SK-N-MC (cell line): ENCODE data around the gene RALA.
"Not testable (repeated sequence)": the region's sequence is repeated elsewhere in the genome, so short reads cannot be mapped to it uniquely, and the experiment has no call there.

Experiments
- EZH2 ChIP-seq: fragments of 200-600 bp; sonication (generic); IDR thresholded peaks from one replicate; pipeline ENCODE4 v1.6.1; 2017; ENCODE audit warnings: antibody characterized with exemption
- FOXP2 ChIP-seq: optimal IDR thresholded peaks from 2 replicates; pipeline ENCODE3; 2011; ENCODE audit warnings: mild to moderate bottlenecking, moderate library complexity; ENCODE audit not compliant: insufficient read depth; ENCODE audit errors: extremely low read length, control extremely low read depth
- POLR2AphosphoS5 ChIP-seq: IDR thresholded peaks from 2 replicates; pipeline ENCODE4 v1.6.1; 2012; ENCODE audit warnings: mild to moderate bottlenecking, low read depth, low read length, borderline replicate concordance

DNA sequence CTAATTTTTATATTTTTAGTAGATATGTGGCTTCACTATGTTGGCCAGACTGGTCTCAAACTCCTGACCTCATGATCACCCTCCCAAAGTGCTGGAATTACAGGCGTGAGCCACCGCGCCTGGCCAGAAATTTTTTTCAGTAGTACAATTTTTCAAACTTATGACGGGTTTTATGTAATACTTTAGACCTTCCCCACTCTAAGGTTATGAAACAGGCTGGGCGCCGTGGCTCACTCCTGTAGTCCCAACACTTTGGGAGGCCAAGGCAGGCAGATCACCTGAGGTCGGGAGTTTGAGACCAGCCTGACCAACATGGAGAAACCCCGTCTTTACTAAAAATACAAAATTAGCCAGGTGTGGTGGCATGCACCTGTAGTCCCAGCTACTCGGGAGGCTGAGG is 56.5 kb downstream of the RALA start:
- not testable (repeated sequence) for TF ChIP-seq EZH2, POLR2AphosphoS5, FOXP2
